ENCODE results near the gene NCOA7.

The NCOA7 gene

GRCh38 chr6:125832391-125833117 lies 41.8 kb downstream of the NCOA7 start:
- H3K4me3 ChIP-seq (ENCODE audit: low read depth, low read length), result no peak overlapping the region
- TF ChIP-seq CTCF (IDR thresholded peaks at IDR 0.05; ENCODE audit: low read depth, low read length), result no peak

DNA sequence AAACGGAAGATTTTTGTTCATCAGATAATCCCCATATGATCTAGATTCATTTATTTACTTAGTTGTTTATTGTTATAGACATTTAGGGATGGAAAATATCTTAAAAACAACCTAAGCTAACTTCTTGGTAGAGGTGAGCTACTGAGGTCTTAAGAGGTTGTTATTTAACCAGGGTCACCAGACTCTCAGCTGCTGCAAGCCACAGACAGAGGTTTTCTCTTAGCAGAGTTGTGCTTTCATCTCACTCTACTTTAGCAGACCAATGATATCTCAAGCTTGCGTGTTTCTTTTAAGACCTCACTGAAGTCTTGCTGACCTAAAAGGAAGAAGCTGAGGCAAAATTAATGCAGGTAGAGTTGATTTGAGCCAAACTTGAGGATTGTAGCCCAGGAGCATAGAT lies 43.6 kb downstream of the NCOA7 start:
- TF ChIP-seq CTCF (IDR thresholded peaks at IDR 0.05; ENCODE audit: low read depth, low read length), result no peak

DNA sequence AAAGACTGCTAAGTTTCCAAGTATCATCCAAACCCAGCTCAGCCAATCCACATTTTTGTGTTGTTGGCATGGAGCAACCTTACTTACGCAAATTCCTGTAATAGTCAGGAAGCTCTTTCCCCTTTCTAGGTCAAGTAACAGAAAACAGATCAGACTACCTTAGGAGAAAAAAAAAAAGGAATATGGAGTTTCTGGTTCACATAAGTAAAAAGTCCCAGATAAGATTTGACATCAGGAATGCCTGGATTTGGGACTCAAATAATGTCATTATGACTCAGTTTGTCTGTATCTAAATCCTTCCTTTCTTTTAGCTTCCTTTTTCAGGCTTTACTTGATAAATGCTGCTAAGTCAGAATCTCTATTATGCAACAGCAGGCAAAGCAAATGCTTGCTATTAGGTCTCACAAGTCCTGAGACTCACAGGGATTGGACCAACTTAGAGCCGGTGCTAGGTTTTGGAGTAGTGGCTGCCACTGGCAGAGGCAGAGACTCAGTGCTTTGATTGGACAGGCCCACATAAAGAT lies 44.5 kb downstream of the NCOA7 start:
- TF ChIP-seq CTCF (IDR thresholded peaks at IDR 0.05; ENCODE audit: low read depth, low read length), result no peak

More for the DNA sequence above, 43.6 kb downstream of the NCOA7 start:
- H3K4me3 ChIP-seq (ENCODE audit: low read depth, low read length), result no peak overlapping the region

DNA sequence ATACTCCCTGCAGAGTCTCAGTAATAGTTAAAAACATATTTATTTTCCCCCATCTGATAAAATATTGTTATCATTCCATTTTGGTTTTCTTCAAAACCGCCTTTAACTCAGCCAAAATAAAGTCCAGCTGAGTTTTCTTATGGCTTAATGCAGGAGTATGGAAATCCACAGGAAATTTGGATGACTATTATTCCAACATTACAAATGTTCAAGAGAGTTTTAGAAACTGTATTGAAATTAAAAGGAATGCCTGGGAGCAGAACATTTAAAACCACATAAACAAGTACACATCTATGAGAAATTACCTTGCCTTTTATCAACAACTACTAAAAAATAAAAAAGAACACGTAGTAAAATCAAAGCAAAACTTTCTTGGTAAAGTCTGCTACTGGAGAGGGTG lies 45.7 kb downstream of the NCOA7 start:
- no peak for TF ChIP-seq CTCF (IDR thresholded peaks at IDR 0.05; ENCODE audit: low read depth, low read length)
- no peak overlapping the region for H3K4me3 ChIP-seq (ENCODE audit: low read depth, low read length)

More for the DNA sequence above, 44.5 kb downstream of the NCOA7 start:
- H3K4me3 ChIP-seq (ENCODE audit: low read depth, low read length), result no peak overlapping the region

DNA sequence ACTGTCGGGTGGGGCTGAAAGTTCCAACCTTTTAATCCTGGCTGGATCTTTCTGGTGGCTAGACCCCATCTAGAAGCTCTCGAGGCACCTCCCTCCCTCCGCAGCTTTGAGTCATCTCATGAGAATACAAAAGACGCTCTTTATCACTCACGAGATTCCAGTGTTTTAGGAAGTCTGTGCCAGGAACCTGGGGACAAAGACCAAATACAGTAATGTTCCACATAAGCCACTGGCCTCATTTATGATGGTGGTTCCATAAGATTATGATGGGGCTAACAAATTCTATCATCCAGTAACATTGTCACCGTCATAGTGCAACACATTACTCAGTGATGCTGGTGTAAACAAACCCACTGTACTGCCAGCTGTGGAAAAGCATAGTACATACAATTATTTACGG lies 48.7 kb downstream of the NCOA7 start:
- no peak overlapping the region for H3K4me3 ChIP-seq (ENCODE audit: low read depth, low read length)
- no peak for TF ChIP-seq CTCF (IDR thresholded peaks at IDR 0.05; ENCODE audit: low read depth, low read length)

GRCh38 chr6:125839879-125840278 lies 49.1 kb downstream of the NCOA7 start:
- no peak for TF ChIP-seq CTCF (IDR thresholded peaks at IDR 0.05; ENCODE audit: low read depth, low read length)
- H3K4me3 ChIP-seq (ENCODE audit: low read depth, low read length), result no peak overlapping the region

GRCh38 chr6:125841356-125842090 lies 50.8 kb downstream of the NCOA7 start:
- TF ChIP-seq CTCF (IDR thresholded peaks at IDR 0.05; ENCODE audit: low read depth, low read length), result no peak
- no peak overlapping the region for H3K4me3 ChIP-seq (ENCODE audit: low read depth, low read length)

All from WI38 (cell line).